ENCODE results near the gene CD72.
"Not testable (repeated sequence)": the region's sequence is repeated elsewhere in the genome, so short reads cannot be mapped to it uniquely, and the experiment has no call there.

Gene CD72

GRCh38 chr9:35616681-35617459 is 1.3 kb downstream of the CD72 start:
- DNase-seq (ENCODE audit: low read depth in 2 of 3, low spot score in 2 of 3), result peak in 2 of 3 experiments; percentile 58 to 68

- no peak for DNase-seq (ENCODE audit: low read depth in 2 of 3, low spot score in 2 of 3)
Observed at GRCh38 chr9:35615981-35616680, 2.1 kb downstream of the CD72 start.

GRCh38 chr9:35612843-35613242 is 5.4 kb downstream of the CD72 start:
- DNase-seq (ENCODE audit: low read depth in 2 of 3, low spot score in 2 of 3), result no peak

GRCh38 chr9:35612066-35612465 is 6.1 kb downstream of the CD72 start:
- not testable (repeated sequence) for DNase-seq (ENCODE audit: low read depth in 2 of 3, low spot score in 2 of 3)

GRCh38 chr9:35611230-35611797 is 6.9 kb downstream of the CD72 start:
- DNase-seq (ENCODE audit: low read depth in 2 of 3, low spot score in 2 of 3), result peak in 1 of 3 experiments; percentile 27

GRCh38 chr9:35609820-35610163 is 8.4 kb downstream of the CD72 start:
- no peak for DNase-seq (ENCODE audit: low read depth in 2 of 3, low spot score in 2 of 3)

GRCh38 chr9:35609001-35609819 is 9.0 kb downstream of the CD72 start:
- DNase-seq (ENCODE audit: low read depth in 2 of 3, low spot score in 2 of 3), result no peak

GRCh38 chr9:35608221-35608620 is 10.0 kb downstream of the CD72 start:
- no peak for DNase-seq (ENCODE audit: low read depth in 2 of 3, low spot score in 2 of 3)

GRCh38 chr9:35606726-35607125 is 11.5 kb downstream of the CD72 start:
- DNase-seq (ENCODE audit: low read depth in 2 of 3, low spot score in 2 of 3), result no peak

GRCh38 chr9:35606138-35606504 is 12.1 kb downstream of the CD72 start:
- no peak for DNase-seq (ENCODE audit: low read depth in 2 of 3, low spot score in 2 of 3)

- no peak for DNase-seq (ENCODE audit: low read depth in 2 of 3, low spot score in 2 of 3)
Observed at GRCh38 chr9:35605351-35606137, 12.7 kb downstream of the CD72 start.

- peak; percentile 65 to 76 (median 67) for DNase-seq (ENCODE audit: low read depth in 2 of 3, low spot score in 2 of 3)
Observed at GRCh38 chr9:35604578-35605350, 13.4 kb downstream of the CD72 start, which contains the start of gene TESK1. Gene TESK1 (plus strand): TSS chr9:35605262. CDS start chr9:35605620, 358 bp downstream.

- DNase-seq (ENCODE audit: low read depth in 2 of 3, low spot score in 2 of 3), result peak; percentile 94 to 99 (median 97)
Observed at GRCh38 chr9:35603986-35604577, 14.1 kb downstream of the CD72 start.

- DNase-seq (ENCODE audit: low read depth in 2 of 3, low spot score in 2 of 3), result no peak
Observed at GRCh38 chr9:35603506-35603985, 14.7 kb downstream of the CD72 start.

- no peak for DNase-seq (ENCODE audit: low read depth in 2 of 3, low spot score in 2 of 3)
Observed at GRCh38 chr9:35599763-35600604, 18.2 kb downstream of the CD72 start.

- no peak for DNase-seq (ENCODE audit: low read depth in 2 of 3, low spot score in 2 of 3)
Observed at GRCh38 chr9:35598866-35599590, 19.2 kb downstream of the CD72 start.

GRCh38 chr9:35596907-35597306 is 21.3 kb downstream of the CD72 start:
- not testable (repeated sequence) for DNase-seq (ENCODE audit: low read depth in 2 of 3, low spot score in 2 of 3)

GRCh38 chr9:35594471-35594870 is 23.7 kb downstream of the CD72 start:
- no peak for DNase-seq (ENCODE audit: low read depth in 2 of 3, low spot score in 2 of 3)
